HepG2 (cell line): ENCODE measurements around the gene NME7. TPM values are rescaled to one million over a fixed set of nuclear protein-coding genes. Genes with fewer than 3 reads are reported as not detected.
A peak's percentile ranks its signal among the peaks of the same experiment; 100 is the strongest.

Experiments
- FOSL2 ChIP-seq: sonication (generic); formaldehyde crosslinking; IDR thresholded peaks from 2 replicates; pipeline ENCODE4 v1.4.0; 2020; ENCODE audit warnings: missing genetic modification reagents
- KLF16 ChIP-seq, 2 experiments: sonication (generic) in 1 of 2; formaldehyde crosslinking in 1 of 2; IDR thresholded peaks; 2 replicates each; pipeline versions ENCODE4 v1.6.1 to v1.8.0; 2016 to 2023; ENCODE audit warnings: missing genetic modification reagents in 2 of 2, missing compliant biosample characterization in 1 of 2
- KMT2B ChIP-seq: IDR thresholded peaks from 2 replicates; pipeline ENCODE4 v1.6.1; 2016; ENCODE audit warnings: missing genetic modification reagents, missing compliant biosample characterization
- NFRKB ChIP-seq: fragments of 450-650 bp; IDR thresholded peaks from 2 replicates; pipeline ENCODE4 v1.6.1; 2017
- NFYC ChIP-seq: IDR thresholded peaks from 2 replicates; pipeline ENCODE4 v1.6.1; 2016; ENCODE audit warnings: missing genetic modification reagents, missing compliant biosample characterization
- SIX1 ChIP-seq: sonication (generic); formaldehyde crosslinking; IDR thresholded peaks from 2 replicates; pipeline ENCODE4 v1.4.0; 2020; ENCODE audit warnings: missing genetic modification reagents, borderline replicate concordance
- ZNF10 ChIP-seq: sonication (generic); formaldehyde crosslinking; IDR thresholded peaks from 2 replicates; pipeline ENCODE4 v1.4.0; 2020; ENCODE audit warnings: mild to moderate bottlenecking, low read depth, missing genetic modification reagents, borderline replicate concordance
- ZNF549 ChIP-seq: sonication (generic); formaldehyde crosslinking; IDR thresholded peaks from 2 replicates; pipeline ENCODE4 v1.5.0; 2020; ENCODE audit warnings: missing genetic modification reagents
- polyA plus RNA-seq, 8 experiments: library from polyadenylated mRNA; depleted of rRNA in 3 of 8; stranded (reverse) in 7 of 8; unstranded in 1 of 8; fragments of >200 nt; fragmentation: Illumina TruSeq in 4 of 8; extraction: Trizol in 4 of 8; gene quantifications; 2 replicates each; pipeline versions ENCODE4 v1.2.1 to v1.2.3, GENCODE V29; 2011 to 2016; ENCODE audit warnings: low read depth in 4 of 8, missing spikeins in 1 of 8, mixed read lengths in 1 of 8; ENCODE audit not compliant: insufficient read depth in 1 of 8
- total RNA-seq, 5 experiments: library from RNA; depleted of rRNA; stranded (reverse); fragments of >200 nt; fragmentation: Illumina TruSeq; extraction: Trizol; gene quantifications; 2 replicates each; pipeline ENCODE4 v1.2.3, GENCODE V29; 2016; ENCODE audit warnings: low read depth in 1 of 5
- TF ChIP-seq, protein P1 (sequence below): IDR thresholded peaks from 2 replicates; pipeline ENCODE4 v1.6.1; 2016; ENCODE audit warnings: low read depth, control low read depth
- TF ChIP-seq, protein P2 (sequence below), 2 experiments: sonication (generic) in 1 of 2; formaldehyde crosslinking in 1 of 2; IDR thresholded peaks; 2 replicates each; pipeline versions ENCODE4 v1.4.0 to v1.6.1; 2016 to 2020; ENCODE audit warnings: borderline replicate concordance in 1 of 2, low read depth in 1 of 2, mild to moderate bottlenecking in 1 of 2, missing genetic modification reagents in 1 of 2
- TF ChIP-seq, protein P3 (sequence below): sonication (generic); formaldehyde crosslinking; IDR thresholded peaks from 2 replicates; pipeline ENCODE4 v1.4.0; 2020; ENCODE audit warnings: missing genetic modification reagents, borderline replicate concordance
- TF ChIP-seq, protein P4 (sequence below): sonication (generic); formaldehyde crosslinking; IDR thresholded peaks from 2 replicates; pipeline ENCODE4 v1.5.0; 2020; ENCODE audit warnings: mild to moderate bottlenecking, missing genetic modification reagents, moderate library complexity
- TF ChIP-seq, protein P5 (sequence below): IDR thresholded peaks from 2 replicates; pipeline ENCODE4 v1.6.1; 2016
- TF ChIP-seq, protein P6 (sequence below): sonication (generic); formaldehyde crosslinking; IDR thresholded peaks from 2 replicates; pipeline ENCODE4 v1.5.0; 2020; ENCODE audit warnings: missing genetic modification reagents

Gene NME7
- total and polyA plus RNA-seq, 2 of the 13 experiments (the other 11 are each of a cell fraction or from before 2014, with no cell fraction given), result 9.4 to 22.5 TPM

DNA sequence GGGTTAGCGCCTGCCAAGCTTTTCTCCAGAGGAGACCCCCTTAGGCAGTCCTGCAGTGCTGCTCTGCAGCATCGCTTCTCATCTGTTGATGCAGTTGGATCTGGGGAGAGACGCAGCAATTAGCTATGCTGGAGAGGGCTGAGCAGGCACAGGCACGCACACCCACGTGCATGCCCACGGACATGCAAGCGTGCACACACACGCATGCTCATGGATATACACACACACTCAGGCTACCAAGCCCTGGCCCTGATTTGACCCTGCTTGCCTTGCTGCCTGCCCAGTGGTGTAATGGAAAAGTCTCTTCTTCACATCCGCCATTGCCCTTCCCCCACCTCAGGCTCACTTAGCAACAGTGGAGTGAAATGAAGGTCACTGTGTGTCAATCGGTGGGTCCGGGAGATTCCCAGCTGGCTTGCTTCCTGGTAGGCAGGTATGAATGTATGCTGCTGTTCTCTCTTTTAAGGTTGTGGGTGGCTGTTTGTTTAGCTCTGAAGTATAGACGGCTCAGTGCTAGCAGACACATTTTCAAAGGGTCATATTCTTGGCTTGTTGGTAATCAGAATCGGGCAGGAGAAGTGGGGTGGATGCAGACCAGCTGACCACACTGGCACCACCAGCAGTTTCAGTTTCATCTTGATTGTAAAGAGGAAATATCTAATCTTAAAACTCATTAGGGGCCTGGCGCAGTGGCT, 251.6 kb downstream of the NME7 start (continued):
- TF ChIP-seq SIX1 (CRISPR knock-in tag), result peak; percentile 36; the same call in 1 of the 2 replicates
- TF ChIP-seq ZNF549 (CRISPR knock-in tag), result no peak
- TF ChIP-seq, protein P1, sequence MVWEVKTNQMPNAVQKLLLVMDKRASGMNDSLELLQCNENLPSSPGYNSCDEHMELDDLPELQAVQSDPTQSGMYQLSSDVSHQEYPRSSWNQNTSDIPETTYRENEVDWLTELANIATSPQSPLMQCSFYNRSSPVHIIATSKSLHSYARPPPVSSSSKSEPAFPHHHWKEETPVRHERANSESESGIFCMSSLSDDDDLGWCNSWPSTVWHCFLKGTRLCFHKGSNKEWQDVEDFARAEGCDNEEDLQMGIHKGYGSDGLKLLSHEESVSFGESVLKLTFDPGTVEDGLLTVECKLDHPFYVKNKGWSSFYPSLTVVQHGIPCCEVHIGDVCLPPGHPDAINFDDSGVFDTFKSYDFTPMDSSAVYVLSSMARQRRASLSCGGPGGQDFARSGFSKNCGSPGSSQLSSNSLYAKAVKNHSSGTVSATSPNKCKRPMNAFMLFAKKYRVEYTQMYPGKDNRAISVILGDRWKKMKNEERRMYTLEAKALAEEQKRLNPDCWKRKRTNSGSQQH (CRISPR knock-in tag), result no peak
- no peak for TF ChIP-seq NFRKB
- TF ChIP-seq, protein P2, sequence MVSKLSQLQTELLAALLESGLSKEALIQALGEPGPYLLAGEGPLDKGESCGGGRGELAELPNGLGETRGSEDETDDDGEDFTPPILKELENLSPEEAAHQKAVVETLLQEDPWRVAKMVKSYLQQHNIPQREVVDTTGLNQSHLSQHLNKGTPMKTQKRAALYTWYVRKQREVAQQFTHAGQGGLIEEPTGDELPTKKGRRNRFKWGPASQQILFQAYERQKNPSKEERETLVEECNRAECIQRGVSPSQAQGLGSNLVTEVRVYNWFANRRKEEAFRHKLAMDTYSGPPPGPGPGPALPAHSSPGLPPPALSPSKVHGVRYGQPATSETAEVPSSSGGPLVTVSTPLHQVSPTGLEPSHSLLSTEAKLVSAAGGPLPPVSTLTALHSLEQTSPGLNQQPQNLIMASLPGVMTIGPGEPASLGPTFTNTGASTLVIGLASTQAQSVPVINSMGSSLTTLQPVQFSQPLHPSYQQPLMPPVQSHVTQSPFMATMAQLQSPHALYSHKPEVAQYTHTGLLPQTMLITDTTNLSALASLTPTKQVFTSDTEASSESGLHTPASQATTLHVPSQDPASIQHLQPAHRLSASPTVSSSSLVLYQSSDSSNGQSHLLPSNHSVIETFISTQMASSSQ (IDR thresholded peaks at IDR 0.05; ENCODE audit: low read depth), result no peak
- TF ChIP-seq, protein P2 (CRISPR knock-in tag; IDR thresholded peaks at IDR 0.05; ENCODE audit: borderline replicate concordance), result peak; percentile 78
- TF ChIP-seq, protein P3, sequence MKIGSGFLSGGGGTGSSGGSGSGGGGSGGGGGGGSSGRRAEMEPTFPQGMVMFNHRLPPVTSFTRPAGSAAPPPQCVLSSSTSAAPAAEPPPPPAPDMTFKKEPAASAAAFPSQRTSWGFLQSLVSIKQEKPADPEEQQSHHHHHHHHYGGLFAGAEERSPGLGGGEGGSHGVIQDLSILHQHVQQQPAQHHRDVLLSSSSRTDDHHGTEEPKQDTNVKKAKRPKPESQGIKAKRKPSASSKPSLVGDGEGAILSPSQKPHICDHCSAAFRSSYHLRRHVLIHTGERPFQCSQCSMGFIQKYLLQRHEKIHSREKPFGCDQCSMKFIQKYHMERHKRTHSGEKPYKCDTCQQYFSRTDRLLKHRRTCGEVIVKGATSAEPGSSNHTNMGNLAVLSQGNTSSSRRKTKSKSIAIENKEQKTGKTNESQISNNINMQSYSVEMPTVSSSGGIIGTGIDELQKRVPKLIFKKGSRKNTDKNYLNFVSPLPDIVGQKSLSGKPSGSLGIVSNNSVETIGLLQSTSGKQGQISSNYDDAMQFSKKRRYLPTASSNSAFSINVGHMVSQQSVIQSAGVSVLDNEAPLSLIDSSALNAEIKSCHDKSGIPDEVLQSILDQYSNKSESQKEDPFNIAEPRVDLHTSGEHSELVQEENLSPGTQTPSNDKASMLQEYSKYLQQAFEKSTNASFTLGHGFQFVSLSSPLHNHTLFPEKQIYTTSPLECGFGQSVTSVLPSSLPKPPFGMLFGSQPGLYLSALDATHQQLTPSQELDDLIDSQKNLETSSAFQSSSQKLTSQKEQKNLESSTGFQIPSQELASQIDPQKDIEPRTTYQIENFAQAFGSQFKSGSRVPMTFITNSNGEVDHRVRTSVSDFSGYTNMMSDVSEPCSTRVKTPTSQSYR (CRISPR knock-in tag), result peak; percentile 100
- TF ChIP-seq FOSL2 (CRISPR knock-in tag), result peak; percentile 80
- TF ChIP-seq, protein P4, sequence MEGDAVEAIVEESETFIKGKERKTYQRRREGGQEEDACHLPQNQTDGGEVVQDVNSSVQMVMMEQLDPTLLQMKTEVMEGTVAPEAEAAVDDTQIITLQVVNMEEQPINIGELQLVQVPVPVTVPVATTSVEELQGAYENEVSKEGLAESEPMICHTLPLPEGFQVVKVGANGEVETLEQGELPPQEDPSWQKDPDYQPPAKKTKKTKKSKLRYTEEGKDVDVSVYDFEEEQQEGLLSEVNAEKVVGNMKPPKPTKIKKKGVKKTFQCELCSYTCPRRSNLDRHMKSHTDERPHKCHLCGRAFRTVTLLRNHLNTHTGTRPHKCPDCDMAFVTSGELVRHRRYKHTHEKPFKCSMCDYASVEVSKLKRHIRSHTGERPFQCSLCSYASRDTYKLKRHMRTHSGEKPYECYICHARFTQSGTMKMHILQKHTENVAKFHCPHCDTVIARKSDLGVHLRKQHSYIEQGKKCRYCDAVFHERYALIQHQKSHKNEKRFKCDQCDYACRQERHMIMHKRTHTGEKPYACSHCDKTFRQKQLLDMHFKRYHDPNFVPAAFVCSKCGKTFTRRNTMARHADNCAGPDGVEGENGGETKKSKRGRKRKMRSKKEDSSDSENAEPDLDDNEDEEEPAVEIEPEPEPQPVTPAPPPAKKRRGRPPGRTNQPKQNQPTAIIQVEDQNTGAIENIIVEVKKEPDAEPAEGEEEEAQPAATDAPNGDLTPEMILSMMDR, result no peak
- TF ChIP-seq, protein P5, sequence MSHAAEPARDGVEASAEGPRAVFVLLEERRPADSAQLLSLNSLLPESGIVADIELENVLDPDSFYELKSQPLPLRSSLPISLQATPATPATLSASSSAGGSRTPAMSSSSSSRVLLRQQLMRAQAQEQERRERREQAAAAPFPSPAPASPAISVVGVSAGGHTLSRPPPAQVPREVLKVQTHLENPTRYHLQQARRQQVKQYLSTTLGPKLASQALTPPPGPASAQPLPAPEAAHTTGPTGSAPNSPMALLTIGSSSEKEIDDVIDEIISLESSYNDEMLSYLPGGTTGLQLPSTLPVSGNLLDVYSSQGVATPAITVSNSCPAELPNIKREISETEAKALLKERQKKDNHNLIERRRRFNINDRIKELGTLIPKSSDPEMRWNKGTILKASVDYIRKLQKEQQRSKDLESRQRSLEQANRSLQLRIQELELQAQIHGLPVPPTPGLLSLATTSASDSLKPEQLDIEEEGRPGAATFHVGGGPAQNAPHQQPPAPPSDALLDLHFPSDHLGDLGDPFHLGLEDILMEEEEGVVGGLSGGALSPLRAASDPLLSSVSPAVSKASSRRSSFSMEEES (CRISPR knock-in tag), result peak; percentile 64
- TF ChIP-seq KMT2B (CRISPR knock-in tag), result no peak
- TF ChIP-seq, protein P6, sequence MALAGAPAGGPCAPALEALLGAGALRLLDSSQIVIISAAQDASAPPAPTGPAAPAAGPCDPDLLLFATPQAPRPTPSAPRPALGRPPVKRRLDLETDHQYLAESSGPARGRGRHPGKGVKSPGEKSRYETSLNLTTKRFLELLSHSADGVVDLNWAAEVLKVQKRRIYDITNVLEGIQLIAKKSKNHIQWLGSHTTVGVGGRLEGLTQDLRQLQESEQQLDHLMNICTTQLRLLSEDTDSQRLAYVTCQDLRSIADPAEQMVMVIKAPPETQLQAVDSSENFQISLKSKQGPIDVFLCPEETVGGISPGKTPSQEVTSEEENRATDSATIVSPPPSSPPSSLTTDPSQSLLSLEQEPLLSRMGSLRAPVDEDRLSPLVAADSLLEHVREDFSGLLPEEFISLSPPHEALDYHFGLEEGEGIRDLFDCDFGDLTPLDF, result 0 out of 2 replicates have a peak, but pooled peaks have one; percentile 31
- no peak for TF ChIP-seq NFYC
- TF ChIP-seq ZNF10 (CRISPR knock-in tag), result no peak
- 0 out of 4 replicates have a peak, but pooled peaks of 1 of the 2 experiments have one; percentile 18 for TF ChIP-seq KLF16 (CRISPR knock-in tag; IDR thresholded peaks at IDR 0.05)
